Endothelial cell of umbilical vein (primary cell): ENCODE data around the gene C19orf85. TPM values are rescaled to one million over a fixed set of nuclear protein-coding genes. Genes with fewer than 3 reads are reported as not detected.

ENCODE experiments used
- polyA plus RNA-seq, 4 experiments: library from polyadenylated mRNA; depleted of rRNA in 3 of 4; stranded (reverse) in 3 of 4; unstranded in 1 of 4; fragments of >200 nt; gene quantifications; 2 replicates each; pipeline versions ENCODE4 v1.2.1 to v1.2.3, GENCODE V29; 2011 to 2012; ENCODE audit warnings: missing spikeins in 1 of 4
- total RNA-seq: library from RNA; stranded (reverse); gene quantifications from 2 replicates; pipeline ENCODE4 v1.2.3, GENCODE V29; 2021

The C19orf85 gene
- total and polyA plus RNA-seq, 2 donors (not counting 3 experiments of a cell fraction or from before 2014, with no cell fraction given) = not detected

Other genes starting within 250 kb of the C19orf85 start
- gene TMEM86B, start 236.0 kb downstream of the C19orf85 start, total RNA-seq = 4.1 and 5.4 TPM in 2 replicates
- 4.5 and 5.8 TPM in 2 replicates for gene TMEM86B, start 236.0 kb downstream of the C19orf85 start, polyA plus RNA-seq
- 68.3 and 71.8 TPM in 2 replicates for gene PPP6R1, start 205.7 kb downstream of the C19orf85 start, total RNA-seq
- 35.7 and 36.0 TPM in 2 replicates for gene PPP6R1, start 205.7 kb downstream of the C19orf85 start, polyA plus RNA-seq
- 30.4 and 38.5 TPM in 2 replicates for gene HSPBP1, start 184.6 kb downstream of the C19orf85 start, total RNA-seq
- gene HSPBP1, start 184.6 kb downstream of the C19orf85 start, polyA plus RNA-seq = 47.5 and 60.3 TPM in 2 replicates
- 0.44 and 0.46 TPM in 2 replicates for gene BRSK1, start 180.8 kb downstream of the C19orf85 start, total RNA-seq
- 0.33 and 0.68 TPM in 2 replicates for gene BRSK1, start 180.8 kb downstream of the C19orf85 start, polyA plus RNA-seq
- gene TMEM150B, start 139.4 kb downstream of the C19orf85 start, total RNA-seq = not detected in 2 replicates
- gene TMEM150B, start 139.4 kb downstream of the C19orf85 start, polyA plus RNA-seq = not detected in 2 replicates
- 11.4 and 13.5 TPM in 2 replicates for gene KMT5C, start 124.9 kb downstream of the C19orf85 start, total RNA-seq
- 7.2 and 11.6 TPM in 2 replicates for gene KMT5C, start 124.9 kb downstream of the C19orf85 start, polyA plus RNA-seq
- not detected in 2 replicates for gene COX6B2, start 110.0 kb downstream of the C19orf85 start, total RNA-seq
- not detected in 2 replicates for gene COX6B2, start 110.0 kb downstream of the C19orf85 start, polyA plus RNA-seq
- not detected in 2 replicates for gene GARIN5B, start 101.5 kb downstream of the C19orf85 start, total RNA-seq
- not detected in 2 replicates for gene GARIN5B, start 101.5 kb downstream of the C19orf85 start, polyA plus RNA-seq
- gene IL11, start 94.3 kb downstream of the C19orf85 start, total RNA-seq = not detected in 2 replicates
- 0.11 TPM in 1 of 2 replicates, not detected in the other for gene IL11, start 94.3 kb downstream of the C19orf85 start, polyA plus RNA-seq
- not detected in 2 replicates for gene TMEM190, start 87.9 kb downstream of the C19orf85 start, total RNA-seq
- gene TMEM190, start 87.9 kb downstream of the C19orf85 start, polyA plus RNA-seq = not detected in 2 replicates
- gene TMEM238, start 80.5 kb downstream of the C19orf85 start, total RNA-seq = 0.35 TPM in 1 of 2 replicates, not detected in the other
- gene TMEM238, start 80.5 kb downstream of the C19orf85 start, polyA plus RNA-seq = 0.18 TPM in 1 of 2 replicates, not detected in the other
- 1,738 and 1,872 TPM in 2 replicates for gene RPL28, start 78.8 kb downstream of the C19orf85 start, total RNA-seq
- gene RPL28, start 78.8 kb downstream of the C19orf85 start, polyA plus RNA-seq = 3,435 and 4,297 TPM in 2 replicates
- 244 and 257 TPM in 2 replicates for gene UBE2S, start 57.0 kb downstream of the C19orf85 start, total RNA-seq
- gene UBE2S, start 57.0 kb downstream of the C19orf85 start, polyA plus RNA-seq = 176 and 183 TPM in 2 replicates
- not detected in 2 replicates for gene SHISA7, start 21.5 kb downstream of the C19orf85 start, total RNA-seq
- gene SHISA7, start 21.5 kb downstream of the C19orf85 start, polyA plus RNA-seq = not detected in 2 replicates
- gene ISOC2, start 3.1 kb downstream of the C19orf85 start, total RNA-seq = 43.6 and 49.3 TPM in 2 replicates
- 68.7 and 96.5 TPM in 2 replicates for gene ISOC2, start 3.1 kb downstream of the C19orf85 start, polyA plus RNA-seq
- gene ZNF628, start 11.9 kb upstream of the C19orf85 start, total RNA-seq = 9.0 and 10.4 TPM in 2 replicates
- gene ZNF628, start 11.9 kb upstream of the C19orf85 start, polyA plus RNA-seq = 2.0 and 2.5 TPM in 2 replicates
- 34.4 and 44.7 TPM in 2 replicates for gene NAT14, start 20.4 kb upstream of the C19orf85 start, total RNA-seq
- gene NAT14, start 20.4 kb upstream of the C19orf85 start, polyA plus RNA-seq = 39.1 and 42.6 TPM in 2 replicates
- 1.0 and 1.3 TPM in 2 replicates for gene SSC5D, start 23.7 kb upstream of the C19orf85 start, total RNA-seq
- gene SSC5D, start 23.7 kb upstream of the C19orf85 start, polyA plus RNA-seq = 0.47 and 0.49 TPM in 2 replicates
- not detected in 2 replicates for gene SBK2, start 72.4 kb upstream of the C19orf85 start, total RNA-seq
- gene SBK2, start 72.4 kb upstream of the C19orf85 start, polyA plus RNA-seq = not detected in 2 replicates
- gene SBK3, start 80.8 kb upstream of the C19orf85 start, total RNA-seq = 0.25 and 0.62 TPM in 2 replicates
- gene SBK3, start 80.8 kb upstream of the C19orf85 start, polyA plus RNA-seq = 0.18 and 0.19 TPM in 2 replicates
- gene ZNF579, start 116.1 kb upstream of the C19orf85 start, total RNA-seq = 15.7 and 15.9 TPM in 2 replicates
- gene ZNF579, start 116.1 kb upstream of the C19orf85 start, polyA plus RNA-seq = 9.9 and 11.6 TPM in 2 replicates
- gene FIZ1, start 134.8 kb upstream of the C19orf85 start, total RNA-seq = 14.7 and 15.6 TPM in 2 replicates
- gene FIZ1, start 134.8 kb upstream of the C19orf85 start, polyA plus RNA-seq = 6.6 and 7.0 TPM in 2 replicates
- gene ZNF524, start 135.5 kb upstream of the C19orf85 start, total RNA-seq = 14.2 and 15.2 TPM in 2 replicates
- gene ZNF524, start 135.5 kb upstream of the C19orf85 start, polyA plus RNA-seq = 15.4 and 22.5 TPM in 2 replicates
- gene ZNF865, start 140.9 kb upstream of the C19orf85 start, total RNA-seq = 10.1 and 11.4 TPM in 2 replicates
- gene ZNF865, start 140.9 kb upstream of the C19orf85 start, polyA plus RNA-seq = 4.0 and 5.2 TPM in 2 replicates
- 4.9 and 7.1 TPM in 2 replicates for gene ZNF784, start 159.8 kb upstream of the C19orf85 start, total RNA-seq
- gene ZNF784, start 159.8 kb upstream of the C19orf85 start, polyA plus RNA-seq = 4.9 and 5.6 TPM in 2 replicates
- 32.5 and 41.1 TPM in 2 replicates for gene ZNF580, start 176.3 kb upstream of the C19orf85 start, total RNA-seq
- gene ZNF580, start 176.3 kb upstream of the C19orf85 start, polyA plus RNA-seq = 13.7 and 16.9 TPM in 2 replicates
- 27.8 and 31.4 TPM in 2 replicates for gene ZNF581, start 178.9 kb upstream of the C19orf85 start, total RNA-seq
- 32.3 and 37.0 TPM in 2 replicates for gene ZNF581, start 178.9 kb upstream of the C19orf85 start, polyA plus RNA-seq
- gene CCDC106, start 183.5 kb upstream of the C19orf85 start, total RNA-seq = 11.8 and 13.2 TPM in 2 replicates
- gene CCDC106, start 183.5 kb upstream of the C19orf85 start, polyA plus RNA-seq = 12.0 and 17.8 TPM in 2 replicates
- gene U2AF2, start 190.3 kb upstream of the C19orf85 start, total RNA-seq = 246 and 259 TPM in 2 replicates
- 173 and 183 TPM in 2 replicates for gene U2AF2, start 190.3 kb upstream of the C19orf85 start, polyA plus RNA-seq
- gene EPN1, start 210.5 kb upstream of the C19orf85 start, total RNA-seq = 133 and 138 TPM in 2 replicates
- gene EPN1, start 210.5 kb upstream of the C19orf85 start, polyA plus RNA-seq = 76.9 and 87.2 TPM in 2 replicates